HG02840 (cell line): ENCODE data around the gene MED12L.

Experiments
- ATAC-seq: cut with Tn5 transposase; IDR thresholded peaks from one replicate; pipeline ENCODE4 v1.9.1; 2021; ENCODE audit warnings: mild to moderate bottlenecking, moderate library complexity, moderate number of reproducible peaks; ENCODE audit not compliant: unreplicated experiment, low FRiP score

The MED12L gene

DNA sequence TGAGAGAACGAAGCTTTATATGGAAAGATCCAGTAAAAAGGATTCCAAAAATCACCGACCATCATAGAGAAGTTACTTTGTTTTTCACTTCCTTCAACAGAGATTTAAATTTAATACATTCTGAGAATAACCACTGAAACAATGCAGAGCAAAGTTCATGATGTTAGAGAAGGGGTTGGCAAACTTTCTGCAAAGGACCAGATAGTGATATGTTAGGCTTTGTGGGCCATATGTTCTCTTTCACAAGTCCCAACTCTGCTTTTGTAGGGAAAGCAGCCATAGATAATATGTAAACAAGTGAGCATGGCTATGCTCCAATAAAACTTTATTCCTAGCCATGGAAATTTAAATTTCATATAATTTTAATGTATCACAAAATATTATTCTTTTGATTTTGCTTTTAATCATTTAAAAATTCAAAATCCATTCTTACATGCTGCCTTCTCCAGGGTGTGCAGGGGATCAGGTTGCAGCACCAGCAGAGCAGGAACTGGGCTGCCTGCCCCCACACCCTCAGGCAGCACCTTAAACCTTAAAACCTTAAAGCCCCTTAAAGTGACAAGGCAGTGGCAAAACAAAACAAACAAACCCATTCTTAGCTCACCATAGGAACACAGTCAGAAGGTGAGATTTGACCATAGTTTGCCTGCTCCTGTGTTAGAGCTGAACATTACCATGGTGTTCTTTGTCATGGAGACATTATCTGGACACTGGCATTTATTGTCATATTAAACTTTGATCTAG is 392.3 kb downstream of the MED12L start:
- ATAC-seq: no peak

DNA sequence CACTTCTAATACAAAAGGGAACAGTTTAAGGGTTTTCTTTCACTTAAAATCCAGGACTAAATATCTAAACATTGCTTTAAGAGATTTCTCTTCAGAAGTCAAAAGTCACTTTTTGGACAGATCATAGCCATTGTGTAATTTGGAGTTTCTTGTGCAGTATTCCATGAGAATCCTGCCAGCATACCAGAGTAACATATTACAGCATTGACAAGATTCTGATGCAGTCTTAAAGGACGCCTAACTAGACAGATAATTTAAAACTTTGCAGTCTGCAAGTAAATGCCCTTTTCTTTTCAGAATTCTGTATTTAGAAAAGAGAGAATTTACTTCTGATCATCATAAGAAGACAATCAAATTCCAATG is 392.9 kb downstream of the MED12L start:
- no peak for ATAC-seq

DNA sequence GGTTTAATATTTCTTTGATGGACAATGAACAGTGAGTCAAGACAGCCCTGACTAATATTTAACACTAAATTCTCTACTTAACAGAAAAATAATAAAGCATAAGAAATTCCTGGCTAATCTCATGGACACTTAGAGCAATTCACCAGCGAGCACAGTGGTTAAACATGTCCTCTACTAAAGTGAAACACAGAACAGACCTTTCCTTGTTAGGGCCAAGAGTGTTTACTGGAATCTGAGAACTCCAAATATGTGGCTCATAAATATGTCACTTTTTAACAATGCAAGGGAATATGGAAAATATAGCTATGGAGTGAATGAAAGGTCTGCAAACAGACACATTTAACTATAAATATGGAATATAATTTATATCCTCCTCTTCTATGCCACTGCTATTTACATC is 394.0 kb downstream of the MED12L start:
- no peak for ATAC-seq

DNA sequence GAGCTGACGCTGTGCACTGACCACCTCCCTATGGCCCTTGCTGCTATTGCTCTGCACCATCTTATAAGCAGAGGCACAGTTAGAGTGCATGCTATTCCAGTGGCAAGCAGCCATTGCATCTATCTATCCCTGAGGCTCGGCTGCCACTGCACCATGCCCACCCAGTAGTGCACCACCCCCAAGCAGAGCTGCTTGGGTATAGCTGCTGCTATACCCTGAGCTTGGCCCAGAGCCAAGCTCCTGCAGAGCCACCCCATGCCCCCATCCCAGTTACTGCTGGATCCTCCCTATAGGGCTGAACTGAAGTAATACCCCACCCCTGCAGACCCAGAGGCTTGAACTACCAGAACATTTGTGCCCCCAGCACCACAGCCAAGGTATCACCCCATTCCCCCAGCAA is 395.0 kb downstream of the MED12L start:
- no peak for ATAC-seq

DNA sequence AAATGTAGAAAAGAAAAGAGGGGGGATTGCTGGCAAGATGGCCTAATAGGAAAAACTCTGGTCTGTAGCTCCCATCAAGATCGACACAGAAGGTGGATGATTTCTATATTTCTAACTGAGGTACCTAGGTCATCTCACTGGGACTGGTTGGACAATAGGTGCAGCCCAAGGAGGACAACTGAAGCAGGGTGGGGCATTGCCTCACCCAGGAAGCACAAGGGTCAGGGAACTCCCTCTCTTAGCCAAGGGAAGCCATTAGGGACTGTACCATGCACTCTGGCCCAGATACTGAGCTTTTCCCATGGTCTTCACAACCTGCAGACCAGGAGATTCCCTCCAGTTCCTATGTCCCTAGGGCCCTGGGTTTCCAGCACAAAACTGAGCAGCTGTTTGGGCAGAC is 398.0 kb downstream of the MED12L start:
- no peak for ATAC-seq

DNA sequence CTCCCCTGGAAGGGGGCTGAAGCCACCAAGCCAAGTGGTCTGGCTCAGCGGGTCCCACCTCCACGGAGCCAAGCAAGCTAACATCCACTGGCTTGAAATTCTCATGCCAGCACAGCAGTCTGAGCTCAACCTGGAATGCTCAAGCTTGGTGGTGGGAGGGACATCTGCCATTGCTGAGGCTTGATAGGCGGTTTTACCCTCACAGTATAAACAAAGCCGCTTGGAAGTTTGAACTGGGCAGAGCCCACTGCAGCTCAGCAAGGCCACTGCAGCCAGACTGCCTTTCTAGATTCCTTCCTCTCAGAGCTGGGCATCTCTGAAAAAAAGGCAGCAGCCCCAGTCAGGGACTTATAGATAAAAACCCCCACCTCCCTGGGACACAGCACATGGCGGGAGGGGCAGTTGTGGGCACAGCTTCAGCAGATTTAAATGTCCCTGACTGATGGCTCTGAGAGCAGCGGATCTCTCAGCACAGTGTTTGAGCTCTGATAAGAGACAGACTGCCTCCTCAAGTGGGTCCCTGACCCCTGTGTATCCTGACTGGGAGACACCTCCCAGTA is 398.6 kb downstream of the MED12L start:
- ATAC-seq: no peak
